Measurements from ENCODE around the gene C3orf20. TPM values are rescaled to one million over a fixed set of nuclear protein-coding genes. Genes with fewer than 3 reads are reported as not detected.

Gene C3orf20
- total and polyA plus RNA-seq, 2 of the 13 experiments (the other 11 are each of a cell fraction or from before 2014, with no cell fraction given), result 0.03 to 0.04 TPM

GRCh38 chr3:14802381-14802731 lies 127.4 kb downstream of the C3orf20 start (continued):
- TF ChIP-seq GABPA (IDR thresholded peaks at IDR 0.05; ENCODE audit: low read depth, low read length) (no peak), GABPA (CRISPR knock-in tag; IDR thresholded peaks at IDR 0.05; ENCODE audit: low read depth) (peak; percentile 23; the same call in 1 of the 2 replicates), ZNF639 (CRISPR knock-in tag; conservative IDR thresholded peaks at IDR 0.05) (no peak), ZNF281 (CRISPR knock-in tag; IDR thresholded peaks at IDR 0.05; ENCODE audit: borderline replicate concordance) (no peak), ZMAT5 (CRISPR knock-in tag; IDR thresholded peaks at IDR 0.05; ENCODE audit: borderline replicate concordance, low read depth) (no peak), HOXA7 (CRISPR knock-in tag; IDR thresholded peaks at IDR 0.05) (no peak), ZNF20 (CRISPR knock-in tag; IDR thresholded peaks at IDR 0.05) (no peak), NR2C2 (CRISPR knock-in tag; IDR thresholded peaks at IDR 0.05; ENCODE audit: borderline replicate concordance) (no peak), ZSCAN30 (CRISPR knock-in tag; IDR thresholded peaks at IDR 0.05) (no peak), ZNF713 (CRISPR knock-in tag; IDR thresholded peaks at IDR 0.05) (no peak), ZNF431 (CRISPR knock-in tag; IDR thresholded peaks at IDR 0.05; ENCODE audit: borderline replicate concordance, low read depth) (no peak), BORCS8-MEF2B (CRISPR knock-in tag; IDR thresholded peaks at IDR 0.05) (no peak), ZBTB46 (CRISPR knock-in tag; IDR thresholded peaks at IDR 0.05; ENCODE audit: borderline replicate concordance) (no peak), SALL1 (CRISPR knock-in tag; IDR thresholded peaks at IDR 0.05) (peak; percentile 36; the same call in 1 of the 2 replicates), FOXC1 (CRISPR knock-in tag; IDR thresholded peaks at IDR 0.05; ENCODE audit: borderline replicate concordance) (no peak), SMAD3 (CRISPR knock-in tag; IDR thresholded peaks at IDR 0.05) (no peak)
- TF ChIP-seq, protein P1, sequence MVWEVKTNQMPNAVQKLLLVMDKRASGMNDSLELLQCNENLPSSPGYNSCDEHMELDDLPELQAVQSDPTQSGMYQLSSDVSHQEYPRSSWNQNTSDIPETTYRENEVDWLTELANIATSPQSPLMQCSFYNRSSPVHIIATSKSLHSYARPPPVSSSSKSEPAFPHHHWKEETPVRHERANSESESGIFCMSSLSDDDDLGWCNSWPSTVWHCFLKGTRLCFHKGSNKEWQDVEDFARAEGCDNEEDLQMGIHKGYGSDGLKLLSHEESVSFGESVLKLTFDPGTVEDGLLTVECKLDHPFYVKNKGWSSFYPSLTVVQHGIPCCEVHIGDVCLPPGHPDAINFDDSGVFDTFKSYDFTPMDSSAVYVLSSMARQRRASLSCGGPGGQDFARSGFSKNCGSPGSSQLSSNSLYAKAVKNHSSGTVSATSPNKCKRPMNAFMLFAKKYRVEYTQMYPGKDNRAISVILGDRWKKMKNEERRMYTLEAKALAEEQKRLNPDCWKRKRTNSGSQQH (CRISPR knock-in tag; IDR thresholded peaks at IDR 0.05; ENCODE audit: low read depth), result no peak
- TF ChIP-seq, protein P2, sequence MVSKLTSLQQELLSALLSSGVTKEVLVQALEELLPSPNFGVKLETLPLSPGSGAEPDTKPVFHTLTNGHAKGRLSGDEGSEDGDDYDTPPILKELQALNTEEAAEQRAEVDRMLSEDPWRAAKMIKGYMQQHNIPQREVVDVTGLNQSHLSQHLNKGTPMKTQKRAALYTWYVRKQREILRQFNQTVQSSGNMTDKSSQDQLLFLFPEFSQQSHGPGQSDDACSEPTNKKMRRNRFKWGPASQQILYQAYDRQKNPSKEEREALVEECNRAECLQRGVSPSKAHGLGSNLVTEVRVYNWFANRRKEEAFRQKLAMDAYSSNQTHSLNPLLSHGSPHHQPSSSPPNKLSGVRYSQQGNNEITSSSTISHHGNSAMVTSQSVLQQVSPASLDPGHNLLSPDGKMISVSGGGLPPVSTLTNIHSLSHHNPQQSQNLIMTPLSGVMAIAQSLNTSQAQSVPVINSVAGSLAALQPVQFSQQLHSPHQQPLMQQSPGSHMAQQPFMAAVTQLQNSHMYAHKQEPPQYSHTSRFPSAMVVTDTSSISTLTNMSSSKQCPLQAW (CRISPR knock-in tag; IDR thresholded peaks at IDR 0.05), result peak; percentile 17; the same call in 1 of the 2 replicates
- TF ChIP-seq, protein P3, sequence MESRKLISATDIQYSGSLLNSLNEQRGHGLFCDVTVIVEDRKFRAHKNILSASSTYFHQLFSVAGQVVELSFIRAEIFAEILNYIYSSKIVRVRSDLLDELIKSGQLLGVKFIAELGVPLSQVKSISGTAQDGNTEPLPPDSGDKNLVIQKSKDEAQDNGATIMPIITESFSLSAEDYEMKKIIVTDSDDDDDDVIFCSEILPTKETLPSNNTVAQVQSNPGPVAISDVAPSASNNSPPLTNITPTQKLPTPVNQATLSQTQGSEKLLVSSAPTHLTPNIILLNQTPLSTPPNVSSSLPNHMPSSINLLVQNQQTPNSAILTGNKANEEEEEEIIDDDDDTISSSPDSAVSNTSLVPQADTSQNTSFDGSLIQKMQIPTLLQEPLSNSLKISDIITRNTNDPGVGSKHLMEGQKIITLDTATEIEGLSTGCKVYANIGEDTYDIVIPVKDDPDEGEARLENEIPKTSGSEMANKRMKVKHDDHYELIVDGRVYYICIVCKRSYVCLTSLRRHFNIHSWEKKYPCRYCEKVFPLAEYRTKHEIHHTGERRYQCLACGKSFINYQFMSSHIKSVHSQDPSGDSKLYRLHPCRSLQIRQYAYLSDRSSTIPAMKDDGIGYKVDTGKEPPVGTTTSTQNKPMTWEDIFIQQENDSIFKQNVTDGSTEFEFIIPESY (CRISPR knock-in tag; IDR thresholded peaks at IDR 0.05), result no peak

All from HepG2 (cell line).